Prostate gland (tissue), 2 donors: ENCODE data around the gene ANKRD44.

Experiments
- POLR2AphosphoS5 ChIP-seq: sonication (generic); formaldehyde crosslinking; IDR thresholded peaks from one replicate; pipeline ENCODE4 v1.6.1; 2017; ENCODE audit warnings: antibody characterized with exemption
- TF ChIP-seq, protein P1 (sequence below), 4 experiments: fragments of 200-600 bp in 2 of 4; fragments of 450-650 bp in 2 of 4; sonication (generic) in 2 of 4; IDR thresholded peaks; 1 replicate in 3 of 4; 2 replicates in 1 of 4; pipeline ENCODE4 v1.5.1; 2016 to 2019; ENCODE audit warnings: antibody characterized with exemption in 4 of 4, mild to moderate bottlenecking in 2 of 4, moderate library complexity in 2 of 4

DNA sequence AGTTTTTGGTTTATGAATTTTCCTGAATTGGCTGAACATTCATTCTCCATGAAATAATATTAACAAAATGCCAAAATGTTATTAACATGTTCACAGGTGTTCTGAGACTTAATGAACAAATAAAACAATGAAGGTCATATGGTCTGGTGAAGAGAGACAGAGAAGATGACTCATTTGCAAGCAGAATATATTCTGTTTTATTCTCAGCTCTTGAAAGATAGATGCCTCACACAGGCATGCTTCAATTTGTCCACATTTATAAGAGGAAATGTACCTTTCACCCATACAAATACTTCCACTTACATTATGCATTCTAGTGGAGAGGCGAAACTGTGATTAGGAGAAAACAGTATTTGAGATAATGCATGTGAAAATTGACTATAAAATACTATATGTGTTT, 308.7 kb downstream of the ANKRD44 start:
- TF ChIP-seq POLR2AphosphoS5: no peak
- TF ChIP-seq, protein P1, sequence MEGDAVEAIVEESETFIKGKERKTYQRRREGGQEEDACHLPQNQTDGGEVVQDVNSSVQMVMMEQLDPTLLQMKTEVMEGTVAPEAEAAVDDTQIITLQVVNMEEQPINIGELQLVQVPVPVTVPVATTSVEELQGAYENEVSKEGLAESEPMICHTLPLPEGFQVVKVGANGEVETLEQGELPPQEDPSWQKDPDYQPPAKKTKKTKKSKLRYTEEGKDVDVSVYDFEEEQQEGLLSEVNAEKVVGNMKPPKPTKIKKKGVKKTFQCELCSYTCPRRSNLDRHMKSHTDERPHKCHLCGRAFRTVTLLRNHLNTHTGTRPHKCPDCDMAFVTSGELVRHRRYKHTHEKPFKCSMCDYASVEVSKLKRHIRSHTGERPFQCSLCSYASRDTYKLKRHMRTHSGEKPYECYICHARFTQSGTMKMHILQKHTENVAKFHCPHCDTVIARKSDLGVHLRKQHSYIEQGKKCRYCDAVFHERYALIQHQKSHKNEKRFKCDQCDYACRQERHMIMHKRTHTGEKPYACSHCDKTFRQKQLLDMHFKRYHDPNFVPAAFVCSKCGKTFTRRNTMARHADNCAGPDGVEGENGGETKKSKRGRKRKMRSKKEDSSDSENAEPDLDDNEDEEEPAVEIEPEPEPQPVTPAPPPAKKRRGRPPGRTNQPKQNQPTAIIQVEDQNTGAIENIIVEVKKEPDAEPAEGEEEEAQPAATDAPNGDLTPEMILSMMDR (IDR thresholded peaks at IDR 0.05): no peak
